Keratinocyte (primary cell): ENCODE results near the gene PTRH2.

Source experiments
- CTCF ChIP-seq, 3 experiments: IDR thresholded peaks in 1 of 3; conservative IDR thresholded peaks in 1 of 3; optimal IDR thresholded peaks in 1 of 3; 2 replicates in 2 of 3; 3 replicates in 1 of 3; pipeline versions ENCODE3 to v1.5.1; 2011; ENCODE audit warnings: low read length in 3 of 3, mild to moderate bottlenecking in 3 of 3, moderate library complexity in 2 of 3, control low read depth in 1 of 3, inconsistent platforms in 1 of 3; ENCODE audit not compliant: insufficient read depth in 2 of 3; ENCODE audit errors: extremely low read depth in 1 of 3
- EZH2 ChIP-seq: IDR thresholded peaks from one replicate; pipeline ENCODE4 v1.6.1; 2012; ENCODE audit warnings: inconsistent platforms, mild to moderate bottlenecking, low read length, moderate library complexity

DNA sequence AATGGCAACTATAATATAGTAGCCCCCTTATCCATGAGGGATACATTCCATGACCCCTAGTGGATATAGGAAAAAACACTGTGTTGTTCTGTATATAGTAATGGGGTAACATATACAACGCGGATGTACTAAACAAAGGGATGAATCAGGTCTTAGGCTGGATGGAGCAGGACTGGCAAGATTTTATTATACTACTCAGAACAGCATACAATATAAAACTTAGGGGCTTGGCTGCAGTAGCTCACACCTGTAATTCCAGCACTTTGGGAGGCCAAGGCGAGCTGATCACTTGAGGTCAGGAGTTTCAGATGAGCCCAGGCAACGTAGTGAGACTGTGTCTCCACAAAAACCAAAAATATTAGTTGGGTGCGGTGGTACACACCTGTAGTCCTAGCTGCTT is 27.0 kb upstream of the PTRH2 start:
- TF ChIP-seq EZH2 (no peak), CTCF (optimal IDR thresholded peaks at IDR 0.05 in 1 of 3, IDR thresholded peaks at IDR 0.05 in 1 of 3, conservative IDR thresholded peaks at IDR 0.05 in 1 of 3; ENCODE audit: extremely low read depth in 1 of 3, insufficient read depth in 2 of 3, low read length in 3 of 3) (no peak)
